RWPE2 (cell line): ENCODE results near the gene TRIM54.

Experiments
- ATAC-seq: fragments of 200-7000 bp; cut with Tn5 transposase; 3 replicates; pipeline ENCODE4 v1.9.1; 2021; ENCODE audit warnings: low read depth
- DNase-seq: peaks from one replicate; pipeline ENCODE4 v3.0.0-alpha.2; 2020; ENCODE audit warnings: low spot score
- H3K27ac ChIP-seq: fragments of 450-650 bp; 2 replicates; pipeline ENCODE4 v1.5.1; 2017; ENCODE audit warnings: mild to moderate bottlenecking; ENCODE audit not compliant: poor library complexity, severe bottlenecking
- H3K27me3 ChIP-seq: fragments of 250-450 bp; sonication (Bioruptor Pico); 2 replicates; pipeline ENCODE4 v1.5.1; 2021; ENCODE audit warnings: mild to moderate bottlenecking, moderate library complexity; ENCODE audit not compliant: insufficient read depth, poor library complexity, severe bottlenecking
- H3K36me3 ChIP-seq: fragments of 250-450 bp; sonication (Bioruptor Pico); 2 replicates; pipeline ENCODE4 v1.5.1; 2020; ENCODE audit warnings: low read depth, mild to moderate bottlenecking, moderate library complexity
- H3K4me1 ChIP-seq: fragments of 250-450 bp; sonication (Bioruptor Pico); 2 replicates; pipeline ENCODE4 v1.5.1; 2021; ENCODE audit warnings: mild to moderate bottlenecking, moderate library complexity; ENCODE audit not compliant: insufficient read depth, poor library complexity, severe bottlenecking
- H3K4me3 ChIP-seq: fragments of 250-450 bp; sonication (Bioruptor Pico); 2 replicates; pipeline ENCODE4 v1.5.1; 2021; ENCODE audit warnings: mild to moderate bottlenecking, moderate library complexity; ENCODE audit not compliant: severe bottlenecking
- H3K9me3 ChIP-seq: fragments of 250-450 bp; sonication (Bioruptor Pico); 2 replicates; pipeline ENCODE4 v1.5.1; 2021; ENCODE audit warnings: mild to moderate bottlenecking, moderate library complexity; ENCODE audit not compliant: severe bottlenecking
- TF ChIP-seq, protein P1 (sequence below): fragments of 450-650 bp; IDR thresholded peaks from one replicate; pipeline ENCODE4 v1.5.1; 2017; ENCODE audit warnings: mild to moderate bottlenecking, moderate library complexity; ENCODE audit not compliant: poor library complexity, severe bottlenecking

Gene TRIM54

DNA sequence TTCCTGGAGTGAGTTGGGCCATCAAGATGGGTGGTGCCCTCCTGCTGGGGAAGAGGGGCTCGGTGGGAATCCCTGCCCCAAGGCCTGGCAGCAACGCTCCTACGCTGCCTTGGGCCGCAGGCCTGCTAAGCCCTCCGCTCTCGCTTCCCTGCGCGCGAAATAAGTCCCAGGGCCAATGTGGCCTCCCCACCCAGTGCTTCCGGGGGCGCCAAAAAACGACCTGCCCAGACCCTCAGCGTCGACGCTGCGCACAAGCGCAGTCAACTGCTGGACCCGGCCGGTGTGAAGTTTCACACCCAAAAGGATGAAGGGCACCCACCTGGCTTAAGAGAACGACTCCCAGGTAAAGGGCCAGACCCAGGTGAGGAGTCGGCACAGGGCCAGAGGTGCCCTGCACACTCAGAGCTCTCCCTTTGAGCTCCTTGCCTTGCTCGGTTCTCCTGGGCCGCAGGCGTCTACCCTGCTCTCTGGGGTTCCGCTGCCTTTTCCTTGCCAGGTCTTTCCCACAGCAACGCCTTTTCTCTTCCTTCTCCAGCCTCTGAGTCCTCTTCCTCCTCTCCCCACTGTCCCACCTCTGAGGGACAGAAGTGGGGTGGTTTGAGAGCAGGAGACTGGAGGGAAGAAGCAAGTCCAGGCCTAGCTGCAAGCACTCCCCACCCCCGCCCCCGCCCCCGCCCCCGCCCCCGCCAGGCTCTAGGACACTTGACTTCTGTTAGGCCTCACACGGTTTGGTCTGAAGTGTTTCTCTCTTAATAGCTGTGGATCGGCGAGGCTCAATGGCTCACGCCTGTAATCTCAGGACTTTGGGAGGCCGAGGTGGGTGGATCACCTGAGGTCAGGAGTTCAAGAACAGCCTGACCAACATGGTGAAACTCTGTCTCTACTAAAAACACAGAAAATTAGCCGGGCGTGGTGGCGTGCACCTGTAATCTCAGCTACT lies 6.7 kb upstream of the TRIM54 start, which contains the start of gene DNAJC5G:
DNAJC5G (plus strand) TSS at position 223 of the 940 bp plus-strand sequence. CDS start 1,296 bp downstream, outside the sequence.
- TF ChIP-seq, protein P1, sequence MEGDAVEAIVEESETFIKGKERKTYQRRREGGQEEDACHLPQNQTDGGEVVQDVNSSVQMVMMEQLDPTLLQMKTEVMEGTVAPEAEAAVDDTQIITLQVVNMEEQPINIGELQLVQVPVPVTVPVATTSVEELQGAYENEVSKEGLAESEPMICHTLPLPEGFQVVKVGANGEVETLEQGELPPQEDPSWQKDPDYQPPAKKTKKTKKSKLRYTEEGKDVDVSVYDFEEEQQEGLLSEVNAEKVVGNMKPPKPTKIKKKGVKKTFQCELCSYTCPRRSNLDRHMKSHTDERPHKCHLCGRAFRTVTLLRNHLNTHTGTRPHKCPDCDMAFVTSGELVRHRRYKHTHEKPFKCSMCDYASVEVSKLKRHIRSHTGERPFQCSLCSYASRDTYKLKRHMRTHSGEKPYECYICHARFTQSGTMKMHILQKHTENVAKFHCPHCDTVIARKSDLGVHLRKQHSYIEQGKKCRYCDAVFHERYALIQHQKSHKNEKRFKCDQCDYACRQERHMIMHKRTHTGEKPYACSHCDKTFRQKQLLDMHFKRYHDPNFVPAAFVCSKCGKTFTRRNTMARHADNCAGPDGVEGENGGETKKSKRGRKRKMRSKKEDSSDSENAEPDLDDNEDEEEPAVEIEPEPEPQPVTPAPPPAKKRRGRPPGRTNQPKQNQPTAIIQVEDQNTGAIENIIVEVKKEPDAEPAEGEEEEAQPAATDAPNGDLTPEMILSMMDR = no peak
- ATAC-seq (no peak), DNase-seq (no peak)
- Histone ChIP-seq H3K36me3 (no peaks in the 10 kb centered on the region), H3K9me3 (no peaks in the 10 kb centered on the region), H3K4me3 (no peak within 1 kb of the TSS), H3K27me3 (no peaks in the 10 kb centered on the region), H3K4me1 (no peaks in the 10 kb centered on the region), H3K27ac (no peak within 1 kb of the TSS)

DNA sequence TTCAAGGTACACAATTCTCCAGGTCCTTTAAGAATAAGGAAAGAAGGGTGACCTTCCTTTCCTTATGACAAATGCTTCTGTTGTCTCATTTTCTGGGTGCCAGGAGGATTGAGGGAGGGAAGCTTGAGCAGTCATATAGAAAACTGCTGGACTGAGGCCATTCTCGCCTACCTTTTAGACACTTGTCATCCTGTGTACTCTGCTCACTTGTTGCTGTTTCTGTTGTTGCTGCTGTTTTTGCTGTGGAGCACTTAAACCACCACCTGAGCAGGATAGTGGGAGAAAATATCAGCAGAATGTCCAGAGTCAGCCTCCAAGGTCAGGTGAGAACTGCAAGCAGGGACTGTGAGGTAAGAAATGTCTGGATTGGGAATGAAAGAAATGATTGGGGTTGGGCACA lies 4.2 kb upstream of the TRIM54 start:
- no peak overlapping the region for H3K27ac ChIP-seq
- H3K9me3 ChIP-seq = no peaks in the 10 kb centered on the region
- no peaks in the 10 kb centered on the region for H3K4me1 ChIP-seq
- no peak for ATAC-seq
- no peaks in the 10 kb centered on the region for H3K36me3 ChIP-seq
- TF ChIP-seq, protein P1 = no peak
- no peak for DNase-seq
- H3K27me3 ChIP-seq = peaks cover 5% of the 10 kb centered on the region
- H3K4me3 ChIP-seq = no peak overlapping the region

DNA sequence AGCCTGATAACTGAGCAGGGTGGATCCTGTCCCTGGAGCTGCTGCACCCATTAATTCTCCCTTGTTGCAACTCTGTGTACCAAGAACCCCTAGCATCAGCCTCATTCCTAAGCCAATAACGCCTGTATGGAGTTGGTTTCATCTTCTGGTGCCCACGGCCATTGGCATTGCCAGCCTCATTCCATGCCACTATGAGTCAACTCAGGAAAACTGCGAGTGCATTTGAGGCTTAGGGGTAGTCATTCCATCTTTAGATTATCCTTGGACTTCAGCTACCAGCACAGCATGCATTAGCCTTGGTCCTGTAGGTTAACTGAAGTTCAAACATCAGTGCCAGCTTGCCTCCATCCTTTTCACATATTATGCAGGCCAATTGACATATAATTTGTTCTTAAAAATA lies 1.4 kb upstream of the TRIM54 start:
- DNase-seq = no peak
- Histone ChIP-seq H3K4me1 (no peaks in the 10 kb centered on the region), H3K4me3 (no peak overlapping the region), H3K9me3 (no peaks in the 10 kb centered on the region), H3K27me3 (peaks cover 6% of the 10 kb centered on the region), H3K36me3 (no peaks in the 10 kb centered on the region), H3K27ac (no peak overlapping the region)
- ATAC-seq = no peak
- TF ChIP-seq, protein P1 = no peak

DNA sequence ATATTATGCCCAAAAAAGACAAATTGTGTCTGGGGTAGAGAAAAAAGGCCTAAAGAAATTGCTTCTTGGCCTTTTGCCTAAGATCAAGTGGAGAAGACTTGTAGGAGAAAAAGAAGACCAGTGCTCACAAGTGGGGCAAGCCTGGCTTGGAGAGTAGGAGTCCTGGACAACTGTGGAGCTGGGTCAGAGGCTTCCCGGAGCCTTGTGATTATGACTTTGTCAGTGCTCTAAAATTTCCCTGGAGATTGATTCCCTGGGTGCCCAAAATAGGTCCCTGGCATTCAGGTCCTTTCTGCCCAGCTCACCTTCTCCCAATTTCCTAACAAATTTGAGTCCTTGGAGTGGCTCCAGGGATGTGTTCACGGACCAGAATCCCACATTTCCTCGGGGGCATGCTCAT lies 787 bp upstream of the TRIM54 start:
- DNase-seq (no peak), ATAC-seq (no peak)
- peaks cover 6% of the 10 kb centered on the region for H3K27me3 ChIP-seq
- TF ChIP-seq, protein P1 = no peak
- no peaks in the 10 kb centered on the region for H3K36me3 ChIP-seq
- H3K4me3 ChIP-seq = no peak overlapping the region
- no peak overlapping the region for H3K27ac ChIP-seq
- H3K4me1 ChIP-seq = no peaks in the 10 kb centered on the region
- H3K9me3 ChIP-seq = no peaks in the 10 kb centered on the region

DNA sequence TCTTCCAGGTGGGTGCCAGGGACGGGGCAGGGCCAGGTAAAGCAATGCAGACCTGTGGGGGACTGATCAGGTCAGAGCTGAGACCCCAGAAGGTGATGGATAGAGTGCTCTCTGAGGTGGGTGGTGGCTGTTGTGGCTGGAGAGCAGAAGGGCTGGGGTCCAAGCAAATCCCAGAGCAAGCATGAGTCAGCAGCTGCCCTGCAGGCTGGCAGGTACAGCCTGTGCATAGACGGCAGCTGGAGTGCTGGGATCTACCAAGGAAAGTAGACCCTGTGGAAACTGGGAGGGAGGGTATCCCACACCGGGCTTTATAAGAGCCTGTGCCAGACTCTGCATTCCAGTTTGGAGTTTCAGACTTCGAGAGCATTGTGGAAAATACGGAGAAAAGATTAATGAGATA lies 663 bp downstream of the TRIM54 start:
- TF ChIP-seq, protein P1 = no peak
- Histone ChIP-seq H3K36me3 (no peaks in the 10 kb centered on the region), H3K4me1 (no peaks in the 10 kb centered on the region), H3K27me3 (peaks cover 6% of the 10 kb centered on the region), H3K9me3 (no peaks in the 10 kb centered on the region), H3K27ac (no peak overlapping the region), H3K4me3 (no peak overlapping the region)
- ATAC-seq (no peak; the same call in 2 of the 3 replicates), DNase-seq (no peak)
